Femur (tissue), 1 donor: ENCODE measurements around the gene LAMA2.

ENCODE experiments used
- DNase-seq: peaks from one replicate; pipeline ENCODE4 v3.0.0-alpha.2; 2017

The LAMA2 gene

GRCh38 chr6:129475477-129476247, 592.7 kb downstream of the LAMA2 start:
- DNase-seq, result no peak

- DNase-seq, result no peak
Observed at GRCh38 chr6:129476248-129476564, 593.3 kb downstream of the LAMA2 start.

GRCh38 chr6:129476810-129477209, 593.9 kb downstream of the LAMA2 start:
- DNase-seq, result no peak

GRCh38 chr6:129478379-129478778, 595.4 kb downstream of the LAMA2 start:
- no peak for DNase-seq

GRCh38 chr6:129481706-129482105, 598.8 kb downstream of the LAMA2 start:
- DNase-seq, result no peak

- DNase-seq, result no peak
Observed at GRCh38 chr6:129485746-129486145, 602.8 kb downstream of the LAMA2 start.

- DNase-seq, result no peak
Observed at GRCh38 chr6:129486327-129486726, 603.4 kb downstream of the LAMA2 start.

GRCh38 chr6:129488313-129488712, 605.4 kb downstream of the LAMA2 start:
- DNase-seq, result no peak

GRCh38 chr6:129489215-129489765, 606.4 kb downstream of the LAMA2 start:
- DNase-seq, result no peak

GRCh38 chr6:129490521-129491255, 607.8 kb downstream of the LAMA2 start:
- DNase-seq, result peak; percentile 64

GRCh38 chr6:129491436-129491835, 608.5 kb downstream of the LAMA2 start:
- DNase-seq, result no peak

GRCh38 chr6:129492260-129492659, 609.3 kb downstream of the LAMA2 start:
- DNase-seq, result no peak

- no peak for DNase-seq
Observed at GRCh38 chr6:129493354-129493902, 610.5 kb downstream of the LAMA2 start.

GRCh38 chr6:129494099-129494498, 611.2 kb downstream of the LAMA2 start:
- no peak for DNase-seq

GRCh38 chr6:129494586-129494985, 611.6 kb downstream of the LAMA2 start:
- DNase-seq, result no peak

GRCh38 chr6:129495652-129496051, 612.7 kb downstream of the LAMA2 start:
- no peak for DNase-seq

- no peak for DNase-seq
Observed at GRCh38 chr6:129497481-129498441, 614.8 kb downstream of the LAMA2 start.

- no peak for DNase-seq
Observed at GRCh38 chr6:129498541-129498940, 615.6 kb downstream of the LAMA2 start.

GRCh38 chr6:129498950-129499842, 616.3 kb downstream of the LAMA2 start:
- no peak for DNase-seq

- DNase-seq, result no peak
Observed at GRCh38 chr6:129499843-129500219, 616.9 kb downstream of the LAMA2 start.

- peak; percentile 85 for DNase-seq
Observed at GRCh38 chr6:129500958-129501739, 618.2 kb downstream of the LAMA2 start.
